WTC11 (cell line): ENCODE data around the gene MAPKAPK5. TPM values are rescaled to one million over a fixed set of nuclear protein-coding genes. Genes with fewer than 3 reads are reported as not detected.

Source experiments
- ATAC-seq: fragments of 200-7000 bp; cut with Tn5 transposase; 2 replicates; pipeline ENCODE4 v1.10.0; 2021; ENCODE audit warnings: mild to moderate bottlenecking, moderate library complexity
- CTCF ChIA-PET: fragments of 300-600 bp; sonication (Branson Sonifier 250); formaldehyde crosslinking; loops from one replicate; lab custom pipeline; 2021; ENCODE audit warnings: antibody characterized with exemption; lab: Charles Lee
- POLR2A ChIA-PET: fragments of 350-600 bp; sonication (Branson Sonifier 250); formaldehyde crosslinking; loops from one replicate; lab custom pipeline; 2021; ENCODE audit warnings: antibody characterized with exemption; lab: Charles Lee
- DNase-seq: peaks from one replicate; pipeline ENCODE4 v3.0.0; 2021; ENCODE audit warnings: low spot score
- H3K27ac Mint-ChIP-seq: 2 replicates; pipeline ENCODE4 v1.8.0; 2021; ENCODE audit warnings: mixed read lengths
- H3K27me3 Mint-ChIP-seq: 2 replicates; pipeline ENCODE4 v1.8.0; 2021; ENCODE audit warnings: low read depth, mild to moderate bottlenecking, moderate library complexity, mixed read lengths
- H3K36me3 Mint-ChIP-seq: 2 replicates; pipeline ENCODE4 v1.8.0; 2021; ENCODE audit warnings: mixed read lengths
- H3K4me1 Mint-ChIP-seq: 2 replicates; pipeline ENCODE4 v1.8.0; 2022; ENCODE audit warnings: mixed read lengths
- H3K4me3 Mint-ChIP-seq: 2 replicates; pipeline ENCODE4 v1.8.0; 2021; ENCODE audit warnings: mild to moderate bottlenecking, moderate library complexity, mixed read lengths
- H3K9me3 Mint-ChIP-seq: 2 replicates; pipeline ENCODE4 v1.8.0; 2021; ENCODE audit warnings: mixed read lengths
- AR ChIP-seq: fragments of 250-450 bp; sonication (Bioruptor Pico); IDR thresholded peaks from 2 replicates; pipeline ENCODE4 v1.9.0; 2021; ENCODE audit warnings: mild to moderate bottlenecking
- ATF6 ChIP-seq: sonication (generic); formaldehyde crosslinking; IDR thresholded peaks from 2 replicates; pipeline ENCODE4 v1.8.1; 2023; ENCODE audit warnings: mild to moderate bottlenecking, missing genetic modification reagents
- ESRRA ChIP-seq: sonication (generic); formaldehyde crosslinking; IDR thresholded peaks from 2 replicates; pipeline ENCODE4 v1.8.1; 2022; ENCODE audit warnings: mild to moderate bottlenecking, missing genetic modification reagents, borderline replicate concordance
- MLX ChIP-seq: sonication (generic); formaldehyde crosslinking; IDR thresholded peaks from 2 replicates; pipeline ENCODE4 v1.8.1; 2023; ENCODE audit warnings: mild to moderate bottlenecking, missing genetic modification reagents, moderate library complexity
- MXD4 ChIP-seq: fragments of 250-450 bp; sonication (Bioruptor Pico); IDR thresholded peaks from 2 replicates; pipeline ENCODE4 v1.8.0; 2021; ENCODE audit warnings: mild to moderate bottlenecking, moderate library complexity, borderline replicate concordance
- NFE2L1 ChIP-seq: sonication (generic); formaldehyde crosslinking; IDR thresholded peaks from 2 replicates; pipeline ENCODE4 v1.8.1; 2023; ENCODE audit warnings: missing genetic modification reagents
- PRDM15 ChIP-seq: sonication (generic); formaldehyde crosslinking; IDR thresholded peaks from 2 replicates; pipeline ENCODE4 v1.8.0; 2022; ENCODE audit warnings: missing genetic modification reagents
- RORB ChIP-seq: fragments of 250-450 bp; sonication (Bioruptor Pico); IDR thresholded peaks from 2 replicates; pipeline ENCODE4 v1.9.0; 2021; ENCODE audit warnings: mild to moderate bottlenecking
- SOX15 ChIP-seq: fragments of 250-450 bp; sonication (Bioruptor Pico); IDR thresholded peaks from 2 replicates; pipeline ENCODE4 v1.9.0; 2021; ENCODE audit warnings: mild to moderate bottlenecking
- STAT6 ChIP-seq: sonication (generic); formaldehyde crosslinking; conservative IDR thresholded peaks from 2 replicates; pipeline ENCODE4 v1.8.1; 2023; ENCODE audit warnings: mild to moderate bottlenecking, low read depth, missing genetic modification reagents, moderate library complexity
- ZNF425 ChIP-seq: fragments of 250-450 bp; sonication (Bioruptor Pico); conservative IDR thresholded peaks from 2 replicates; pipeline ENCODE4 v1.9.0; 2021; ENCODE audit warnings: mild to moderate bottlenecking
- ZSCAN18 ChIP-seq: fragments of 250-450 bp; sonication (Bioruptor Pico); IDR thresholded peaks from 2 replicates; pipeline ENCODE4 v2.1.2; 2022; ENCODE audit warnings: mild to moderate bottlenecking, moderate library complexity
- total RNA-seq: library from RNA; stranded (reverse); gene quantifications from 3 replicates; pipeline ENCODE4 v1.2.3, GENCODE V29; 2021

The MAPKAPK5 gene
- total RNA-seq, 1 experiment from 2014 or later, result 81.8 TPM

GRCh38 chr12:111842556-111843396 is 748 bp downstream of the MAPKAPK5 start (continued):
- TF ChIP-seq PRDM15 (CRISPR knock-in tag) (no peak), STAT6 (CRISPR knock-in tag) (no peak), NFE2L1 (CRISPR knock-in tag) (no peak), ATF6 (CRISPR knock-in tag) (no peak), MXD4 (no peak)

- Mint-ChIP-seq H3K27ac (no peak overlapping the region), H3K27me3 (no peaks in the 10 kb centered on the region), H3K36me3 (peaks cover 30% of the 10 kb centered on the region), H3K4me3 (no peak overlapping the region), H3K9me3 (peaks cover 6% of the 10 kb centered on the region; the same call in 1 of the 2 replicates), H3K4me1 (peaks cover 11% of the 10 kb centered on the region)
- POLR2A ChIA-PET, result no interaction called here
- CTCF ChIA-PET, result no interaction called here
- ATAC-seq, result no peak
- TF ChIP-seq ESRRA (no peak), RORB (no peak), SOX15 (no peak), ZSCAN18 (CRISPR knock-in tag) (no peak), AR (CRISPR knock-in tag) (no peak), MLX (CRISPR knock-in tag) (no peak), ZNF425 (CRISPR knock-in tag) (no peak)
- DNase-seq, result no peak
Measured at GRCh38 chr12:111846016-111846415, 4.0 kb downstream of the MAPKAPK5 start.
